Esophagus muscularis mucosa (tissue), 4 donors: ENCODE measurements around the gene MAP2K7. TPM values are rescaled to one million over a fixed set of nuclear protein-coding genes. Genes with fewer than 3 reads are reported as not detected.
A peak's percentile ranks its signal among the peaks of the same experiment; 100 is the strongest.

Experiments
- DNase-seq: peaks from one replicate; pipeline ENCODE4 v3.0.0-alpha.2; 2017; ENCODE audit errors: extremely low spot score
- H3K27ac ChIP-seq, 4 donors: fragments of 200-600 bp; sonication (generic); replicated peaks in 1 of 4; 1 replicate in 3 of 4; 2 replicates in 1 of 4; pipeline ENCODE4 v1.5.1; 2016 to 2019; ENCODE audit warnings: mild to moderate bottlenecking in 1 of 4
- H3K27me3 ChIP-seq, 4 donors: fragments of 200-600 bp; sonication (generic); one replicate each; pipeline versions ENCODE4 v1.5.1 to v1.6.0; 2016 to 2019
- H3K36me3 ChIP-seq, 4 donors: fragments of 200-600 bp; sonication (generic); one replicate each; pipeline ENCODE4 v1.5.1; 2016 to 2019
- H3K4me1 ChIP-seq, 4 donors: fragments of 200-600 bp; sonication (generic); one replicate each; pipeline ENCODE4 v1.5.1; 2016 to 2019
- H3K4me3 ChIP-seq, 4 donors: fragments of 200-600 bp; sonication (generic); 1 replicate in 2 of 4; 2 replicates in 2 of 4; pipeline ENCODE4 v1.5.1; 2016 to 2019; ENCODE audit warnings: mild to moderate bottlenecking in 4 of 4, moderate library complexity in 1 of 4
- H3K9me3 ChIP-seq, 4 donors: fragments of 200-600 bp; sonication (generic); 1 replicate in 3 of 4; 2 replicates in 1 of 4; pipeline ENCODE4 v1.5.1; 2016 to 2019
- CTCF ChIP-seq, 3 experiments: fragments of 200-600 bp in 2 of 3; fragments of 450-650 bp in 1 of 3; sonication (generic) in 2 of 3; IDR thresholded peaks; one replicate each; pipeline ENCODE4 v1.5.1; 2017 to 2019; ENCODE audit warnings: antibody characterized with exemption in 3 of 3, mild to moderate bottlenecking in 2 of 3, moderate library complexity in 1 of 3
- EP300 ChIP-seq: sonication (generic); formaldehyde crosslinking; IDR thresholded peaks from one replicate; pipeline ENCODE4 v1.6.1; 2017; ENCODE audit warnings: antibody characterized with exemption
- POLR2A ChIP-seq: fragments of 450-650 bp; IDR thresholded peaks from one replicate; pipeline ENCODE4 v1.6.1; 2017; ENCODE audit warnings: antibody characterized with exemption, moderate library complexity, mild to moderate bottlenecking, low read depth
- POLR2AphosphoS5 ChIP-seq, 2 donors: sonication (generic); formaldehyde crosslinking; IDR thresholded peaks; one replicate each; pipeline ENCODE4 v1.6.1; 2017; ENCODE audit warnings: antibody characterized with exemption in 2 of 2
- WGBS: methylation state at CpG from one replicate; pipeline ENCODE4 v1.1.5; 2018; 5-methylcytosine and 5-hydroxymethylcytosine counted together
- intact Hi-C: fragments of 100-400 bp; cut with DNase I; formaldehyde crosslinking; loops from one replicate; pipeline ENCODE4 v1.15.1; 2023
- total RNA-seq, 4 donors: library from RNA; depleted of rRNA; stranded (reverse); fragments of >200 nt; gene quantifications; one replicate each; pipeline versions ENCODE4 v1.1.0 to v1.2.1, GENCODE V29; 2016

The MAP2K7 gene
- total RNA-seq, 4 donors from 2014 or later: 17.2 to 31.9 (median 24.5) TPM

- Histone ChIP-seq H3K4me3 (peak within 1 kb of the TSS; percentile 33 to 51 (median 34)), H3K27me3 (peaks cover 3 to 61% (median 30%) of the 10 kb centered on the region in 4 donors), H3K9me3 (no peaks in the 10 kb centered on the region), H3K4me1 (peaks cover 23 to 55% (median 47%) of the 10 kb centered on the region in 4 donors), H3K27ac (no peak within 1 kb of the TSS), H3K36me3 (no peaks in the 10 kb centered on the region)
- TF ChIP-seq CTCF (IDR thresholded peaks at IDR 0.05) (no peak), POLR2A (no peak), POLR2AphosphoS5 (IDR thresholded peaks at IDR 0.05) (no peak), EP300 (no peak)
- intact Hi-C loops: no loop called here
- DNase-seq: no peak
- WGBS: 0% methylated on average over 7 of the region's 88 CpGs
Observed at GRCh38 chr19:7874076-7874896, 29.4 kb upstream of the MAP2K7 start, which contains the start of gene PRR36. TSS of gene PRR36 (minus strand) at chr19:7874390. CDS start at chr19:7873689, 701 bp downstream.

- intact Hi-C loops: no loop called here
- Histone ChIP-seq H3K4me3 (peak overlapping the region in 3 of 4 donors; percentile 33 to 51 (median 34)), H3K9me3 (no peaks in the 10 kb centered on the region), H3K27ac (no peak overlapping the region), H3K4me1 (peaks cover 18 to 49% (median 41%) of the 10 kb centered on the region in 4 donors), H3K27me3 (peaks cover 3 to 66% (median 30%) of the 10 kb centered on the region in 4 donors), H3K36me3 (no peaks in the 10 kb centered on the region)
- 41% methylated on average over 12 of the region's 12 CpGs for WGBS
- DNase-seq: no peak
- TF ChIP-seq POLR2AphosphoS5 (IDR thresholded peaks at IDR 0.05) (no peak), POLR2A (no peak), CTCF (IDR thresholded peaks at IDR 0.05) (no peak), EP300 (no peak)
Observed at GRCh38 chr19:7874897-7875273, 28.8 kb upstream of the MAP2K7 start.

- Histone ChIP-seq H3K27me3 (peaks cover 3 to 61% (median 27%) of the 10 kb centered on the region in 4 donors), H3K4me3 (no peak overlapping the region), H3K9me3 (no peaks in the 10 kb centered on the region), H3K27ac (no peak overlapping the region), H3K36me3 (no peaks in the 10 kb centered on the region), H3K4me1 (peaks cover 7 to 25% (median 20%) of the 10 kb centered on the region in 4 donors)
- DNase-seq: no peak
- WGBS: 76% methylated on average over 6 of the region's 6 CpGs
- no peak for TF ChIP-seq POLR2AphosphoS5 (IDR thresholded peaks at IDR 0.05)
- intact Hi-C loops: no loop called here
Observed at GRCh38 chr19:7877249-7877836, 26.3 kb upstream of the MAP2K7 start.

GRCh38 chr19:7879111-7879807 is 24.4 kb upstream of the MAP2K7 start:
- Histone ChIP-seq H3K36me3 (no peaks in the 10 kb centered on the region), H3K4me3 (no peak overlapping the region), H3K4me1 (peaks cover 0 to 6% (median 5%) of the 10 kb centered on the region in 4 donors), H3K9me3 (no peaks in the 10 kb centered on the region), H3K27ac (no peak overlapping the region), H3K27me3 (peaks cover 3 to 41% (median 9%) of the 10 kb centered on the region in 4 donors)
- no peak for TF ChIP-seq CTCF (IDR thresholded peaks at IDR 0.05)
- TF ChIP-seq EP300: no peak
- TF ChIP-seq POLR2AphosphoS5 (IDR thresholded peaks at IDR 0.05): no peak
- TF ChIP-seq POLR2A: no peak
- WGBS: 68% methylated on average over 9 of the region's 18 CpGs
- no peak for DNase-seq
- intact Hi-C loops: no loop called here

- DNase-seq: no peak
- H3K4me3 ChIP-seq: no peak overlapping the region
- WGBS: 86% methylated on average over 17 of the region's 19 CpGs
Observed at GRCh38 chr19:7879836-7880235, 23.8 kb upstream of the MAP2K7 start.

More at GRCh38 chr19:7879836-7880235, 23.8 kb upstream of the MAP2K7 start:
- H3K4me1 ChIP-seq: peaks cover 0 to under 1% (median 0%) of the 10 kb centered on the region in 4 donors
- intact Hi-C loops: no loop called here
- no peak overlapping the region for H3K27ac ChIP-seq
- H3K36me3 ChIP-seq: no peaks in the 10 kb centered on the region
- peaks cover 0 to 36% (median 4%) of the 10 kb centered on the region in 4 donors for H3K27me3 ChIP-seq
- no peaks in the 10 kb centered on the region for H3K9me3 ChIP-seq
- TF ChIP-seq POLR2AphosphoS5 (IDR thresholded peaks at IDR 0.05) (no peak), EP300 (no peak), POLR2A (no peak), CTCF (IDR thresholded peaks at IDR 0.05) (no peak)
